HG03378 (cell line): ENCODE results near the gene TOM1L2.

Source experiments
- ATAC-seq: cut with Tn5 transposase; IDR thresholded peaks from one replicate; pipeline ENCODE4 v1.9.1; 2021; ENCODE audit warnings: mild to moderate bottlenecking, moderate library complexity; ENCODE audit not compliant: unreplicated experiment

Gene TOM1L2

DNA sequence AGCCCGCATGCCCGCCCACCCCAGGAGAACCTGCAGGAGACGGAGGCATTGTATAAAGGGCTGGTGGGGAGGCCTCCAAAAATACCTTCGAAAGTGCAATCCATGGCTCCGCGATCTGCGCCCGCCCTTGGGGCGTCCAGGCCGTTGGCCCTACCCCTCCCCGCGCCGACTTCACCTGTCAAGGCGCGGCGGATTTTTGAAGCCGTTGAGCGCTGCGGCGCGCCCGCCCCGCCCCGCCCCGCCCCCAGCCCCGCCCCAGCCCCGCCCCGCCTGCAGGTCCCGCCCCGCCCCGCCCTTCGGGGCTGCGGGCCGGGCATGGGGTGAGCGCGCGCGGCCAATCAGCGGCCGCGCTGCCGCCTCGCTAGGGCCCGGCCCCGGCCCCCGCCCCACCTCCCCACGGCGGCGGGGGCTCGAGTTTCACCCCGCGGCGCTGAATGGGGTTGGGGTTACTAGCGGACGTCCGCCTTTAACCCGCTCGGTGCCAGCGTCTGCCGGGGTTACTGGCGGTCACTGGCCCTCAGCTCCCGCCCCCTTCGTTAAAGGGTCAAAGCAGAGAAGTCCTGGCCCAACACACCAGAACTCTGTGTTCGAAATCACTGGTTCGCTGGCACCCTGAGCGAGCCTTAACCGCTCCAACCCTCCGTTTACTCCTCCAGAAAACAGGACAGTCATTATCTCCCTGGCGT, 148.6 kb downstream of the TOM1L2 start:
- no peak for ATAC-seq

DNA sequence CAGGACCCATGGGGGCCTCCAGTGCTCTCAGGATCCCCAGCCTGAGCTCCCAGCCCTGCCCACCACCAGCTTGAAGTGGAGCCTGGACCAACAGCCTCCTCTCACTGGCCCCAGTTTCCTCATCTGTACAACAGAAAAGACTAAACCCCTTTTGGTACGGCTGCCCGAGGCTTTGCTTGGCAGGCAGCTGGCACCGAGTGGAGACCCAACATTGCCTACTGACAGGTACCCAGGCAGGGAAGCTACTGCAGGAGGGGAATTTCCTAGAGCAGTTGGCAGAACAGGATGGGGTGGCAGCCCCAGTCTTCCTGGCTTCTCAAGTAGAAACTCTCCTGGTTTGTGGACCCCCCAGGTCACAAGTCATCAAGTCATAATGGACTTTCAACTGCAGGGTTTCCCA, 149.6 kb downstream of the TOM1L2 start:
- no peak for ATAC-seq

GRCh38 chr17:17822189-17822588, 150.0 kb downstream of the TOM1L2 start:
- ATAC-seq = no peak

- no peak for ATAC-seq
Measured at GRCh38 chr17:17820463-17821158, 151.6 kb downstream of the TOM1L2 start.

DNA sequence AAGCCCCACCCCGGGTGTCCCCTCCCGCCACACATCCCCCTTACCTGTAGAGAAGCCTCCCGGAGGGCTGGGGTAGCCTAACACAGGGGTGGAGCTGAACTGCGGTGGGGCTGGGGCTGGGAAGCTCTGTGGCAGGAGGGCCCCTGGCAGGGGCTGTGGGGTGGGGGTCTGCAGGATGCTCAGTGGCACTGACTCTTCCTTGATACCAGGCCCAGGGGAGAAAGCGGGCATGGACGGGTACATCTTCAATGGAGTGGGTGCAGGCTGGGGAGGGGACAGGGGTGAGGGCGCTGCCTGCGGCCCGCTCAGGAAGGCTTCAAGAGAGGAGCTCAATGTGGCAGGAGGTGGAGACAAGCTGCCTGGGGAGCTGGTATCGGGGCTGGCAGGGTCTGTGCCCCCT, 152.2 kb downstream of the TOM1L2 start:
- no peak for ATAC-seq

DNA sequence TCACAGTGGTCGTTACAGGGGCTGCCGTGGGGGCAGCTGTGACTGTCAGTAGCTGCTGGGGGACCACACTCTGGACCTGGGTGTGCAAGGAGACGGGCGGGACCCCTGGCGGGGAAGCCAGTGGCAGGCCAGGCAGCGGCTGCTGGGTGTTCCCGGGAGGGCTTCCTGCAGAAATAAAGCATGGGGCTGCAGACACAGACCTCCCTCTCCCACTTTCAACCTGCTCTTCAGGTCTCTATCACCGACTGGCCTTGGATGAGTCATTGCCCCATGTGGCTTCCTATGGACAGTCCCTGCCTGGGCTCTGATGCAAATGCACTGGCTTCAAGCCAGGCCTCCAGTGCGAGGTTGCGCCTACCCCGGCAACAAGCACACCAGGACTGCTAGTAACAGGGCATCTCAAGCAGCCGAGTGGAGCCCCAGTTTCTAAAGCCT, 152.6 kb downstream of the TOM1L2 start:
- peak; percentile 52 for ATAC-seq

GRCh38 chr17:17819111-17819510, 153.1 kb downstream of the TOM1L2 start:
- no peak for ATAC-seq

DNA sequence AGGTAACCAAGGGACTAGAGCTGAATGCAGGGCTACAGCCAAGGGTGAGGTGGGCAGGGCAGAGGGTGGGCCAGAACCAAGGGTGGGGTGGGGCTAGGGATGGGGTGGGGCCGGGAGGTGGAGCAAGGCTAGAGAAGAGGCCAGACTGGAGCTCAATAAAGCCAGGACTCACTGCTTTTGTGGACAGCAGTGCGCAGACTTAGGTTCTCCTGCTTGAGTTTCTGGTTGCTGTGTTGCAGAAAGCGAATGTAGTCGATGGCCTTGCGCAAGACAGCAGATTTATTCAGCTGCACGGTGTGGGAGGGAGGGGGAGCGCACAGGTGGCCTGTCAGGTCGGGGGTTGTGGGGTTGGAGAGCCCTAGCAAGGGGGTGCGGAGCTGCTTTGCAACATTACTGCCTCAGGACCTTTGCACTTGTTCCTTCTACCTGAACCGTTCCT, 154.1 kb downstream of the TOM1L2 start:
- no peak for ATAC-seq

DNA sequence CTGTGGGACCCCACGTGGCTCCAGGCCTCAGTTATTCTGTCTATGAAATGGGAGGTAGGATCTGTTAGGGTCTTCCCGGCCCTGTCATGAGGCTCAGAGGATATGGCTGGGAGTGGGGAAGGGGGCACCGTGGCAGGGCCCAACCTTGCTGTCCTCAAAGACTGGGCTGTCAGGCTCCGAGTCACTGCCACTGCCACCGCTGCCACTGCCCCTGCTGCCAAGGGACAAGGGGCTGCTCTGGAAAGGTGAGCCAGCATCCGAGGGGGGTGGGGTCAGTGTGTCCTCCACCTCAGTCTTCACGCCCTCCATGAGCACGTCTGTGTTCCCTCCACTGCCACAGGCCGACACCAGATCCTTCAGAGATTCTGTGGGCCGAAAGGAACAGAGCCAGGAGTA, 154.7 kb downstream of the TOM1L2 start:
- ATAC-seq = no peak

GRCh38 chr17:17816831-17817551, 155.2 kb downstream of the TOM1L2 start:
- no peak for ATAC-seq

DNA sequence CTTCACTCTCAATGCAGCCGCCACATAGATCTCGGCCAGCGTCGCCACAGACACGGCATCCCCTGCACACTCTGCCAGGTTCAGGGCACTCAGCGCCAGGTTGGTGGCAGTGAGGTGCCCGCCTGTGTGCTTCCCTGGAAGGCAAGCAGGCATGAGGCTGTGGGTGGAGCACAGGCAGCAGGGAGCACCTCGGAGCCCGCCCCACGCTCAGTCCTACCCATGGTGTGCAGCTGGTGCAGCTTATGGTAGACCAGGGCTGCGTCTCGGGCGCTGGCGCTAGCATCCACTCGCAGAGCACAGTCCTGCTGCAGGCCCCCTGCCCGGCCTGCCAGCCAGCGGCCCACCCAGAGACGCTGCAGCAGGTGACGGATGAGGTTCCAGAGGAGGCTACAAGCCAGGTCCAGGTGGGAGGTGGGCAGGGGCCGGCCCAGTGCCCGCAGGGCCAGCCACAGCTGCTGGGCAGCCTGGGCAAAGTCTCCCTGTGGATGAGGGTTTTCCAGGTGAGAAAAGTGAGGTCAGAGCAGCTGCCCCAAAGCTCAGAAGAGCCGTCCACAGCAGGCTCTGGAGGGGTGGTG, 155.9 kb downstream of the TOM1L2 start:
- no peak for ATAC-seq

DNA sequence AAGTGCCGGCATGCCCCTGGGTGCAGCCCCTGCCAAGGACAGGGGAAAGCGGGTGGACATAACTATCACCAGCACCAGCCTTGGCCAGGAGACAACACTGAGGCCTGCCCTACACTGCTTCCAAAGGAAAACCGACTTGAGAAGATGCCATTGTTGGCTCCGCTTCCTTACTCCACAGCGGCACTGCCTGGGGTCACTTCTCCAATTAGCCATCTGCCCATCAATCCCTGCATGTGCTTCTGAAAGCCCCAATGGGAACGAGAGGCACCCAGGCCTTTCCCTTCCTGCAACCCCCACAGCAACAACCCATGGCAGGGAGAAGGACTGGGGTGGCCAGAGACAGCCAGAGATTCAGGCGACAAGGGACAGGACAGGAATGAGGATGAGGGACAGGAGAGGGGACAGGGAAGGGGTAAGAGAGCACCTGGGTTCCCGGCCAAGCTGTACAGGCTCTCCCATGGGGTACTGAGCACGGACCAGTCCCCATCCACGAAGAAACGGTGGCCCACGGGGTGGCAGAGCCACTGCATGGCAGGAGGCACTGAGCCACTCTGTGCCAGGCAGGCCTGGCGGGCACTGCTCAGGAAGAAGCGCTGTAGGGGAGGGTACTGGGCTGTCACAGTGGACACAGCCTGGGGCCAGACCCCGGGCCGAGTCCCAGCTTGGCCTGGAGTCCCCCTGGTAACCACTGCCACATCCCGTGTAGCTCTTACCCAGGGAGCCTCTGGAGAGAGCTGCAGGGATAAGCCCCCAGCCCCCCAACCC, 156.6 kb downstream of the TOM1L2 start:
- no peak for ATAC-seq

DNA sequence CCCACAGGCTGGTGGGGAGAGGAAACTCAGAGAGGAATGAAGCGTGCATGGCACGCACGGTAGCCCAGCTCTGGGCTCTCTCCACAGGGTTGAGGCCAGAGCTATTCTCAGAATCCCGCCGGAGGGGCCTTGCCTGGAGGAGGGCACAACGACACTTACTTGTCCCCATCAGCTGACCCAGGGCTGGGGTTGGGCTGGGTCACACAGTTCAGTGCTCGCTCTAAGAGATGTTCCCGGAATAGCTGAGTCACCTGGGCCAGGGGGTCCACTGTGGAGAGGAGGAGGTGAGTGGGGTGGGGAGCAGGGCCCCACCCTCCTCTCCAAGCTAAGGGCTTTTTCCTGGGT, 157.2 kb downstream of the TOM1L2 start:
- no peak for ATAC-seq

DNA sequence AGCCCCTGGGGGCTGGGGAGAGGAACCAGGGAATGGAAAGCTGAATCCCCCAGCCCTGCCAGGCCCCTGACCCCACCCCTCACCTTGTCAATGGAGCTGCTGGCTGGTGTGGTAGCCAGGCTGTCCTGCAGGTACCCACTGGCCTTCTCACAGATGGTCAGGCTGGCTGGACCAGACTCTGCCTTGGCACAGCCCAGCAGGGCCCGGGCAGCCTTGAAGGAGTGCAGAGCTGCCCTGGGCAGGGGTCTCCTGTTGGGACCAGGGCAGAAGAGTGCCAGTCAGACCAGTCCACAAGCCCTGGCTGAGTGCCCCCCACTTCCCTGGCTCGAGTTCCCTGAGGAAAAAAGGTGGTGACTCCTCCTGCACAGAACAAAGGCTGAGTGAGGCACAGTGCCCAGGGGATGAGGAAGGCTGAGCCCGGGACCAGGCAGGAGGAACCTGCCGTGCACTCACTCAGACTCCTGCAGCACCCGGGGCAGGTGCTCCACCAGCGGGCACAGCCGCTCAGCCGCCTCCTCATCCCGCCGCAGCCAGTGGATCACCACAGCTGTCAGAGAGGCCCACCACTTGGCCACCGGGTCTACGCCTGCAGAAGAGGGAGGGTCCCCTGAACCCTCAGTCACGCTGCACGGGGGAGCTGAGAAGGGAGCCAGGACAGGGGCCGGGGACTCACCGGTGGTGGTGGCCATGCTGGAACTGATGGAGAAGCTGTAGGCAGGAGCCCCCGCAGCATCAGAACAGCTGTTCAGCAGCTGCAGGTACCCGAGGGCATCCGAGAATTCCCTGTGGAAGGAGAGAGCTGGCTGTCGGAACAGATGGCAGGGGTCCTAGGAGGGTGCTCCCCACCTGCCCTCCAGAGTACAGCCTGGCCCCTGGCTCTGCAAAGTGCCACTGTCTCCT, 157.8 kb downstream of the TOM1L2 start:
- no peak for ATAC-seq

GRCh38 chr17:17813725-17814095, 158.5 kb downstream of the TOM1L2 start:
- ATAC-seq = no peak

- no peak for ATAC-seq
Measured at GRCh38 chr17:17813055-17813724, 159.0 kb downstream of the TOM1L2 start.

DNA sequence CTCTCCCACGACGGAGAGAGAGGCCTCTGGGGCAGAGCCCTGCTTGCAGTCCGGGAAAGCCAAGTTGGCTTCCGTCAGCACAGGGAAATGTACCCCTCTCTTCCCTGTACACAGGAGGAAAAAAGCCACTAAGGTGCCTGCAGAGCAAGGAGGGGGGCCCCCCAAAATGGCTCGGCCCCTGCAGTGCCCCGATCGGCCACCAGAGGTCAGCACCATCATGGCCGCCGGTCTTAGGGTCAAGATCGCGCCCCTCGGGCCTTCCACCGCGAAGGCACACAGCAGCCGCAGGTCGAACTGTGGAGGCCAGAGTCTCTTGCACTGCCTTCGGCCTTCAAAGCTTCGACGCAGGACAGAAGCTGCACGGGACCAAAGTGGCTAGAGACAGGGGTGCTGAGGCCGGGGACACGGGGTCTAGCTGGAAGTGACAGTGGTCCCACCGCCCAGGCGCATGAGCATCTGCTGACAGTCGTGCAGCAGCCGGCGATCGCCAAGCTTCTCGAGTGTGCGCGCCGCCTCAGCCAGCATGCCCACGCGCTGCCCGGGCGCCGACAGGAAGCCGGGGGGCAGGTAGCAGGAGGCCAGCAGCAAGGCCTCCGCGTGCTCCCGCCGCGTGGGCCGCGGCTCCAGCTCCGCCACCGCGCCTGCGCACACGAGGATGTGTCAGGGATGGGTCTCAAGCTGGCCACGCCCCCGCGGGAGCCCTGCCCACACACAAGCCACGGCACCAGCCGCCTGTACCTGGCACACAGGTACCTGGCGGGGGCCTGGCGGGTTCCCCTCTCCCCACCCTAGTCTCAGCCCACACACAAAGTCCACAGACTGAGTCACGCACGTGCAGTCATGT, 159.8 kb downstream of the TOM1L2 start:
- no peak for ATAC-seq

DNA sequence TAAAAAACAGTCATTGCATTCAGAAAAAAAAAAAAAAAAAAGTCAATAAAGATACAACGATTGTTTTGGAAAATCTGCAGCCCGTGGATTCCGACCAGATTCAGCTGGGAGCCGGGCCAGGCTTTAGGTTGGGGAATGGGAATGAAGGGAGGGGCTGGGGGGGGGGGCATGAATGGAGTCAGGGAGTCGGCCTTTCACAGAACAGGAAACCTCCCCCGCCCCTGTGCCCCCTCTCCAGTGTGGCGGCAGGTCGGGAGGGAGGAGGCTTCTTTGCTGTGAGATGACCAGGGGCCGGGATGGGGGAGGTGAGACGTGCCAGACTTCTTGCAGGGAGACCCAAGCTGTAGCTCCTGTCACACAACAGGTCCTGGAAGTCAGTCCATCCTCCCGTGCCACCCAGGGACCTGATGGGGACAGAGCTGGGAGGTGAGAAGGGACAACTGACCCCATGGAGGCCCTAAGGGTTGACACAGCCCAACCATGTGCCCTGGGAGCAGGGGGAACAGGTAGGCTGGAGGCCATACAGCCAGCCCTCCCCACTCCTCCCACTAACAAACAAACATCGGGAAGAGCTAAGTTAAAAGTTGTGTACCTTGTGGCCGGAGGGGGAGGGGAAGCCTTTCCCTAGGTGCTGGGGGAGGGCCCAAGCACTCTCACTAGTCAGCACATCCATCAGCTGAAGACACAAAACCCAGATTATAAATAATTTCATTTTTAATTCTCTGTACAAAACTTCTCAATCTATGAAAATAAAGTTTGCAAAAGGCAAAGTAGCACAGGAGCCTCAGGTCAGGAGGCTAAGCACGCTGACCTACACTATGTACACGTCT, 160.6 kb downstream of the TOM1L2 start:
- no peak for ATAC-seq
